ENCODE results near the gene PILRA. TPM values are rescaled to one million over a fixed set of nuclear protein-coding genes. Genes with fewer than 3 reads are reported as not detected.
"Not testable (repeated sequence)": the region's sequence is repeated elsewhere in the genome, so short reads cannot be mapped to it uniquely, and the experiment has no call there.

The PILRA gene
- total and polyA plus RNA-seq, 8 donors = 0.88 to 7.6 (median 3.7) TPM

- TF ChIP-seq, protein P1, sequence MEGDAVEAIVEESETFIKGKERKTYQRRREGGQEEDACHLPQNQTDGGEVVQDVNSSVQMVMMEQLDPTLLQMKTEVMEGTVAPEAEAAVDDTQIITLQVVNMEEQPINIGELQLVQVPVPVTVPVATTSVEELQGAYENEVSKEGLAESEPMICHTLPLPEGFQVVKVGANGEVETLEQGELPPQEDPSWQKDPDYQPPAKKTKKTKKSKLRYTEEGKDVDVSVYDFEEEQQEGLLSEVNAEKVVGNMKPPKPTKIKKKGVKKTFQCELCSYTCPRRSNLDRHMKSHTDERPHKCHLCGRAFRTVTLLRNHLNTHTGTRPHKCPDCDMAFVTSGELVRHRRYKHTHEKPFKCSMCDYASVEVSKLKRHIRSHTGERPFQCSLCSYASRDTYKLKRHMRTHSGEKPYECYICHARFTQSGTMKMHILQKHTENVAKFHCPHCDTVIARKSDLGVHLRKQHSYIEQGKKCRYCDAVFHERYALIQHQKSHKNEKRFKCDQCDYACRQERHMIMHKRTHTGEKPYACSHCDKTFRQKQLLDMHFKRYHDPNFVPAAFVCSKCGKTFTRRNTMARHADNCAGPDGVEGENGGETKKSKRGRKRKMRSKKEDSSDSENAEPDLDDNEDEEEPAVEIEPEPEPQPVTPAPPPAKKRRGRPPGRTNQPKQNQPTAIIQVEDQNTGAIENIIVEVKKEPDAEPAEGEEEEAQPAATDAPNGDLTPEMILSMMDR (IDR thresholded peaks at IDR 0.05) = no peak
- DNase-seq (no peak), FAIRE-seq (no peak), ATAC-seq (no peak)
- Histone ChIP-seq H3K9me3 (no peaks in the 10 kb centered on the region), H3K4me3 (peak overlapping the region in 1 of 4 donors; percentile 23), H3K27me3 (no peaks in the 10 kb centered on the region), H3K36me3 (no peaks in the 10 kb centered on the region), H3K27ac (no peak overlapping the region), H3K4me1 (no peaks in the 10 kb centered on the region)
- 77 to 84% methylated on average over 5 of the region's 5 CpGs for WGBS, 2 donors
- intact Hi-C loops (cut with DNase I) = no loop called here
Observed at GRCh38 chr7:100374601-100375000, 1.3 kb downstream of the PILRA start.

- no peak overlapping the region for H3K27ac ChIP-seq
- WGBS, 2 donors = 94 to 96% methylated on average over 3 of the region's 3 CpGs
Observed at GRCh38 chr7:100376066-100376465, 2.8 kb downstream of the PILRA start.

GRCh38 chr7:100378114-100378755 lies 4.9 kb downstream of the PILRA start:
- no peaks in the 10 kb centered on the region for H3K36me3 ChIP-seq
- no peaks in the 10 kb centered on the region for H3K27me3 ChIP-seq
- H3K4me3 ChIP-seq = no peak overlapping the region
- FAIRE-seq (no peak), ATAC-seq (no peak), DNase-seq (no peak)
- TF ChIP-seq, protein P1 (IDR thresholded peaks at IDR 0.05) = no peak
- H3K4me1 ChIP-seq = no peaks in the 10 kb centered on the region
- WGBS, 2 donors = 87 to 89% methylated on average over 4 of the region's 4 CpGs
- no peak overlapping the region for H3K27ac ChIP-seq
- intact Hi-C loops (cut with DNase I) = no loop called here
- no peaks in the 10 kb centered on the region for H3K9me3 ChIP-seq

More at GRCh38 chr7:100376066-100376465, 2.8 kb downstream of the PILRA start:
- no peak for FAIRE-seq
- no peak for DNase-seq
- Histone ChIP-seq H3K36me3 (no peaks in the 10 kb centered on the region), H3K27me3 (no peaks in the 10 kb centered on the region), H3K4me1 (no peaks in the 10 kb centered on the region), H3K4me3 (no peak overlapping the region), H3K9me3 (no peaks in the 10 kb centered on the region)
- intact Hi-C loops (cut with DNase I) = no loop called here
- ATAC-seq = no peak
- TF ChIP-seq, protein P1 (IDR thresholded peaks at IDR 0.05) = no peak

DNA sequence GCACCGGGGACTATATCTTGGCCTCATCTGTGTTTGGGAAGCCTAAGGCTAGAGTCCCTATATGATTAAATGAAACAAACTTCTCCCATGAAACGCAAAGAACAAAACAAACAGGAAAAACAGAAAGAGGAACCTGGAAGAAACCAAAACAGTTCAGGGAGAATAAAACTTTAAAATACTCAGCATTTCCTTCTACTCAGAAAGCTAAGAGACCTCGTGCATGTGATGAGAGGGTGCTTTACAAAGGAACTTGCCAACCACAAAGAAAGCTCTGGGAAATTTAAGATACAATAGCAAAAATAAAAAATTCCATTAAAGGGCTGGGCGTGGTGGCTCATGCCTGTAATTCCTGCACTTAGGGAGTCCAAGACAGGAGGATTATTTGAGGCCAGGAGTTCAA lies 6.9 kb downstream of the PILRA start:
- TF ChIP-seq, protein P1 (IDR thresholded peaks at IDR 0.05) = no peak
- 81 to 88% methylated on average over 4 of the region's 4 CpGs for WGBS, 2 donors
- no peak for DNase-seq
- H3K27ac ChIP-seq = peak overlapping the region in 1 of 4 donors; percentile 51
- H3K4me3 ChIP-seq = no peak overlapping the region
- H3K4me1 ChIP-seq = no peaks in the 10 kb centered on the region
- no peaks in the 10 kb centered on the region for H3K36me3 ChIP-seq
- intact Hi-C loops (cut with DNase I) = no loop called here
- H3K27me3 ChIP-seq = no peaks in the 10 kb centered on the region
- no peak for FAIRE-seq
- ATAC-seq = peak in 2 of 4 donors; percentile 50
- no peaks in the 10 kb centered on the region for H3K9me3 ChIP-seq

DNA sequence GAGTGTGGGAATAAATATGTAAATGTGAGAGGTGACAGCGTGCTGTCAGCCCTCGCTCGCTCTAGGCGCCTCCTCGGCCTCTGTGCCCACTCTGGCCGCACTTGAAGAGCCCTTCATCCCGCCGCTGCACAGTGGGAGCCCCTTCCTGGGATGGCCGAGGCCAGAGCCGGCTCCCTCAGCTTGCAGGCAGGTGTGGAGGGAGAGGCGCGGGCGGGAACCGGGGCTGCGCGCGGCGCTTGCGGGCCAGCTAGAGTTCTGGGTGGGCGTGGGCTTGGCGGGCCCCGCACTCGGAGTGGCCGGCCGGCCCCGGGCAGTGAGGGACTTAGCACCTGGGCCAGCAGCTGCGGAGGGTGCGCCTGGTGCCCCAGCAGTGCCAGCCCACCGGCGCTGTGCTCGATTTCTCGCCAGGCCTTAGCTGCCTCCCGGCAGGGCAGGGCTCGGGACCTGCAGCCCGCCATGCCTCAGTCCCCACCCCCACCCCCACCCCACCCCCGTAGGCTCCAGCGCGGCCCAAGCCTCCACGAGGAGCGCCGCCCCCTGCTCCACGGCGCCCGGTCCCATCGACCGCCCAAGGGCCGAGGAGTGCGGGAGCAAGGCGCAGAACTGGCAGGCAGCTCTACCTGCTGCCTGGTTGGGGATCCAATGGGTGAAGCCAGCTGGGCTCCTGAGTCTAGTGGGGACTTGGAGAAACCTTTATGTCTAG lies 8.4 kb downstream of the PILRA start:
- H3K9me3 ChIP-seq; FAIRE-seq; H3K27me3 ChIP-seq; intact Hi-C loops (cut with DNase I); DNase-seq; H3K36me3 ChIP-seq; H3K4me1 ChIP-seq; H3K27ac ChIP-seq: not testable (repeated sequence)
- ATAC-seq = peak; percentile 22 to 57 (median 41)
- WGBS, 2 donors = 68 to 82% methylated on average over 38 to 49 of the region's 49 CpGs
- peak overlapping the region in 1 of 4 donors; percentile 30 for H3K4me3 ChIP-seq

DNA sequence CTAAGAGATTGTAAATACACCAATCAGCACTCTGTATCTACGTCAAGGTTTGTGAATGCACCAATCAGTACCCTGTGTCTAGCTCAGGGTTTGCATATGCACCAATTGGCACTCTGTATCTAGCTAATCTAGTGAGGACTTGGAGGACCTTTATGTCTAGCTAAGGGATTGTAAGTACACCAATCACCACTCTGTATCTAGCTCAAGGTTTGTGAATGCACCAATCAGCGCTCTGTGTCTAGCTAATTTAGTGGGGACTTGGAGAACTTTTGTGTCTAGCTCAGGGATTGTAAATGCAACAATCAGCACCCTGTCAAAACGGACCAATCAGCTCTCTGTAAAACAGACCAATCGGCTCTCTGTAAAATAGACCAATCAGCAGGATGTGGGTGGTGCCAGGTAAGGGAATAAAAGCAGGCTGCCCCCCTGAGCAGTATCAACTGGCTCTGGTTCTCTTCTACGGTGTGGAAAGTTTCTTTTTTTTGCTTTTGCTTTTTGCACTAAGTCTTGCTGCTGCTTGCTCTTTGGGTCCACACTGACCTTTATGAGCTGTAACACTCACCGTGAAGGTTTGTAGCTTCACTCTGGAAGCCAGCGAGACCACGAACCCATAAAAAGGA lies 9.1 kb downstream of the PILRA start:
- H3K27ac ChIP-seq; H3K27me3 ChIP-seq; H3K4me1 ChIP-seq; H3K9me3 ChIP-seq; intact Hi-C loops (cut with DNase I); DNase-seq; FAIRE-seq; H3K36me3 ChIP-seq: not testable (repeated sequence)
- ATAC-seq = peak in 2 of 4 donors; percentile 44 to 47
- peak overlapping the region in 1 of 4 donors; percentile 30 for H3K4me3 ChIP-seq
- 82 to 84% methylated on average over 8 of the region's 8 CpGs for WGBS, 2 donors

Measured in pancreas (tissue), 10 donors.